ENCODE measurements around the gene DOCK9.

The DOCK9 gene

GRCh38 chr13:99004978-99005377, 27.1 kb upstream of the DOCK9 start:
- no peak overlapping the region for H2AFZ ChIP-seq (ENCODE audit: low read length)

GRCh38 chr13:99003851-99004471, 26.1 kb upstream of the DOCK9 start:
- H3K36me3 ChIP-seq (ENCODE audit: insufficient read depth, low read length): no peaks in the 10 kb centered on the region

More at GRCh38 chr13:99004978-99005377, 27.1 kb upstream of the DOCK9 start:
- no peaks in the 10 kb centered on the region for H4K20me1 ChIP-seq (ENCODE audit: insufficient read depth, low read length)
- no peaks in the 10 kb centered on the region for H3K79me2 ChIP-seq (ENCODE audit: insufficient read depth, low read length)
- no peak overlapping the region for H3K9ac ChIP-seq (ENCODE audit: low read length)
- H3K4me1 ChIP-seq (ENCODE audit: insufficient read depth, low read length, severe bottlenecking): no peaks in the 10 kb centered on the region
- no peaks in the 10 kb centered on the region for H3K9me3 ChIP-seq (ENCODE audit: low read length)
- H3K36me3 ChIP-seq (ENCODE audit: insufficient read depth, low read length): no peaks in the 10 kb centered on the region
- no peak overlapping the region for H3K4me2 ChIP-seq (ENCODE audit: low read length)
- H3K27ac ChIP-seq (ENCODE audit: low read depth, low read length, poor library complexity, severe bottlenecking): no peak overlapping the region
- H3K4me3 ChIP-seq (ENCODE audit: low read depth, low read length, poor library complexity, severe bottlenecking): no peak overlapping the region
- H3K9me2 ChIP-seq (ENCODE audit: low read depth, low read length): no peaks in the 10 kb centered on the region
- H3K27me3 ChIP-seq (ENCODE audit: insufficient read depth, low read length): no peaks in the 10 kb centered on the region; the same call in 1 of the 2 replicates
- TF ChIP-seq EZH2 (IDR thresholded peaks at IDR 0.05; ENCODE audit: borderline replicate concordance, low read length) (no peak), CTCF (IDR thresholded peaks at IDR 0.05; ENCODE audit: low read length) (no peak)
- H3F3A ChIP-seq (ENCODE audit: insufficient read depth, low read length): no peaks in the 10 kb centered on the region

DNA sequence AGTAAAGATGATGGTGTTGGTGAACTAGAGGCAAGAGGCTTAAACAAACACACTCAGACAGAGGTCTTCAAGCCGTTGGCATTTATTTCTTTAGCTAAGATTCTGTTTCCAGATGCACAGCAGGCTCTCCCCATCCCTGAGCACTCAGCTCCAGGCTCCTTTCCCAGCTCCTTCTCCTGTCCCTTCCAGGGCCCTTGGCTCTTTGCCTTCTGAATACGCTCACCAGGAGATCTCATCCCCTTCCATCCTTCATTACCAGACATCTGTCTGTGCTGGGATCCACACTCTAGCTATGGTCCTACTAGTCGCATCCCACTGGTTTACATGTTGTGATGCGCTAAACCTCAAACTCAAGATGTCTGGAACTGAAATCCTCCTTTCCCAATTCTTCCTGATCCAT, 25.3 kb upstream of the DOCK9 start:
- H4K20me1 ChIP-seq (ENCODE audit: insufficient read depth, low read length): no peaks in the 10 kb centered on the region
- TF ChIP-seq CTCF (IDR thresholded peaks at IDR 0.05; ENCODE audit: low read length): no peak
- no peak for TF ChIP-seq EZH2 (IDR thresholded peaks at IDR 0.05; ENCODE audit: borderline replicate concordance, low read length)
- H3K9ac ChIP-seq (ENCODE audit: low read length): no peak overlapping the region
- no peaks in the 10 kb centered on the region for H3K9me2 ChIP-seq (ENCODE audit: low read depth, low read length)
- no peaks in the 10 kb centered on the region for H3K9me3 ChIP-seq (ENCODE audit: low read length)
- no peak overlapping the region for H3K4me2 ChIP-seq (ENCODE audit: low read length)
- H3F3A ChIP-seq (ENCODE audit: insufficient read depth, low read length): no peaks in the 10 kb centered on the region
- H3K79me2 ChIP-seq (ENCODE audit: insufficient read depth, low read length): no peaks in the 10 kb centered on the region
- H3K4me3 ChIP-seq (ENCODE audit: low read depth, low read length, poor library complexity, severe bottlenecking): no peak overlapping the region
- no peaks in the 10 kb centered on the region; the same call in 1 of the 2 replicates for H3K27me3 ChIP-seq (ENCODE audit: insufficient read depth, low read length)
- no peaks in the 10 kb centered on the region for H3K36me3 ChIP-seq (ENCODE audit: insufficient read depth, low read length)
- no peaks in the 10 kb centered on the region for H3K4me1 ChIP-seq (ENCODE audit: insufficient read depth, low read length, severe bottlenecking)
- no peak overlapping the region for H3K27ac ChIP-seq (ENCODE audit: low read depth, low read length, poor library complexity, severe bottlenecking)
- no peak overlapping the region for H2AFZ ChIP-seq (ENCODE audit: low read length)

More at GRCh38 chr13:99003851-99004471, 26.1 kb upstream of the DOCK9 start:
- no peaks in the 10 kb centered on the region; the same call in 1 of the 2 replicates for H3K27me3 ChIP-seq (ENCODE audit: insufficient read depth, low read length)
- H3K9me3 ChIP-seq (ENCODE audit: low read length): no peaks in the 10 kb centered on the region
- no peaks in the 10 kb centered on the region for H3K79me2 ChIP-seq (ENCODE audit: insufficient read depth, low read length)
- H3K4me1 ChIP-seq (ENCODE audit: insufficient read depth, low read length, severe bottlenecking): no peaks in the 10 kb centered on the region
- H3K9ac ChIP-seq (ENCODE audit: low read length): no peak overlapping the region
- no peak overlapping the region for H3K4me3 ChIP-seq (ENCODE audit: low read depth, low read length, poor library complexity, severe bottlenecking)
- no peaks in the 10 kb centered on the region for H3K9me2 ChIP-seq (ENCODE audit: low read depth, low read length)
- TF ChIP-seq EZH2 (IDR thresholded peaks at IDR 0.05; ENCODE audit: borderline replicate concordance, low read length): no peak
- TF ChIP-seq CTCF (IDR thresholded peaks at IDR 0.05; ENCODE audit: low read length): no peak
- no peak overlapping the region for H2AFZ ChIP-seq (ENCODE audit: low read length)
- no peaks in the 10 kb centered on the region for H4K20me1 ChIP-seq (ENCODE audit: insufficient read depth, low read length)
- H3F3A ChIP-seq (ENCODE audit: insufficient read depth, low read length): no peaks in the 10 kb centered on the region
- H3K4me2 ChIP-seq (ENCODE audit: low read length): no peak overlapping the region
- no peak overlapping the region for H3K27ac ChIP-seq (ENCODE audit: low read depth, low read length, poor library complexity, severe bottlenecking)
